ENCODE data around the gene SERTAD2.

GRCh38 chr2:64639691-64640090 lies 14.0 kb downstream of the SERTAD2 start:
- TF ChIP-seq, protein P1, sequence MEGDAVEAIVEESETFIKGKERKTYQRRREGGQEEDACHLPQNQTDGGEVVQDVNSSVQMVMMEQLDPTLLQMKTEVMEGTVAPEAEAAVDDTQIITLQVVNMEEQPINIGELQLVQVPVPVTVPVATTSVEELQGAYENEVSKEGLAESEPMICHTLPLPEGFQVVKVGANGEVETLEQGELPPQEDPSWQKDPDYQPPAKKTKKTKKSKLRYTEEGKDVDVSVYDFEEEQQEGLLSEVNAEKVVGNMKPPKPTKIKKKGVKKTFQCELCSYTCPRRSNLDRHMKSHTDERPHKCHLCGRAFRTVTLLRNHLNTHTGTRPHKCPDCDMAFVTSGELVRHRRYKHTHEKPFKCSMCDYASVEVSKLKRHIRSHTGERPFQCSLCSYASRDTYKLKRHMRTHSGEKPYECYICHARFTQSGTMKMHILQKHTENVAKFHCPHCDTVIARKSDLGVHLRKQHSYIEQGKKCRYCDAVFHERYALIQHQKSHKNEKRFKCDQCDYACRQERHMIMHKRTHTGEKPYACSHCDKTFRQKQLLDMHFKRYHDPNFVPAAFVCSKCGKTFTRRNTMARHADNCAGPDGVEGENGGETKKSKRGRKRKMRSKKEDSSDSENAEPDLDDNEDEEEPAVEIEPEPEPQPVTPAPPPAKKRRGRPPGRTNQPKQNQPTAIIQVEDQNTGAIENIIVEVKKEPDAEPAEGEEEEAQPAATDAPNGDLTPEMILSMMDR (IDR thresholded peaks at IDR 0.05): no peak
- no peak for TF ChIP-seq POLR2A (IDR thresholded peaks at IDR 0.05)
